ENCODE results near the gene SURF2. TPM values are rescaled to one million over a fixed set of nuclear protein-coding genes. Genes with fewer than 3 reads are reported as not detected.

SURF2 gene
- total RNA-seq, 3 donors from 2014 or later, result 16.7 to 25.9 (median 25.2) TPM

GRCh38 chr9:133355881-133356357 is 431 bp upstream of the SURF2 start:
- no peak for DNase-seq (ENCODE audit: low spot score in 2 of 2)
- Histone ChIP-seq H3K27ac (peak overlapping the region; percentile 80 to 88), H3K9me3 (no peaks in the 10 kb centered on the region), H3K36me3 (peaks cover 5% of the 10 kb centered on the region), H3K4me3 (peak overlapping the region; percentile 81 to 92 (median 89)), H3K27me3 (no peaks in the 10 kb centered on the region), H3K4me1 (peaks cover 0 to 20% of the 10 kb centered on the region in 2 donors)
- intact Hi-C loops (cut with DNase I; ENCODE audit: low total_unique reads), result loop anchor here (10.0 kb wide), 1 partner anchor 1981 kb away; no protein-coding TSS in a partner anchor
- TF ChIP-seq POLR2AphosphoS5 (IDR thresholded peaks at IDR 0.05) (no peak), CTCF (IDR thresholded peaks at IDR 0.05) (no peak), POLR2A (IDR thresholded peaks at IDR 0.05) (no peak)

GRCh38 chr9:133357656-133358055 is 1.3 kb downstream of the SURF2 start:
- TF ChIP-seq POLR2A (IDR thresholded peaks at IDR 0.05) (no peak), CTCF (IDR thresholded peaks at IDR 0.05) (no peak), POLR2AphosphoS5 (IDR thresholded peaks at IDR 0.05) (no peak)
- H3K9me3 ChIP-seq, result no peaks in the 10 kb centered on the region
- no peak overlapping the region for H3K27ac ChIP-seq
- H3K4me1 ChIP-seq, result peaks cover 0 to 20% of the 10 kb centered on the region in 2 donors
- intact Hi-C loops (cut with DNase I; ENCODE audit: low total_unique reads), result loop anchor here (10.0 kb wide), 1 partner anchor 1983 kb away; no protein-coding TSS in a partner anchor
- peak overlapping the region in 1 of 3 donors; percentile 89 for H3K4me3 ChIP-seq
- no peaks in the 10 kb centered on the region for H3K27me3 ChIP-seq
- no peak for DNase-seq (ENCODE audit: low spot score in 2 of 2)
- H3K36me3 ChIP-seq, result peaks cover 5% of the 10 kb centered on the region

GRCh38 chr9:133359399-133360175 is 3.2 kb downstream of the SURF2 start:
- DNase-seq (ENCODE audit: low spot score in 2 of 2), result no peak
- Histone ChIP-seq H3K27ac (no peak overlapping the region), H3K36me3 (peaks cover 5% of the 10 kb centered on the region), H3K9me3 (no peaks in the 10 kb centered on the region), H3K4me3 (no peak overlapping the region), H3K27me3 (no peaks in the 10 kb centered on the region), H3K4me1 (peaks cover 0 to 20% of the 10 kb centered on the region in 2 donors)
- TF ChIP-seq POLR2A (IDR thresholded peaks at IDR 0.05) (no peak), CTCF (IDR thresholded peaks at IDR 0.05) (no peak), POLR2AphosphoS5 (IDR thresholded peaks at IDR 0.05) (no peak)
- intact Hi-C loops (cut with DNase I; ENCODE audit: low total_unique reads), result loop anchor here (10.0 kb wide), 1 partner anchor 1985 kb away; no protein-coding TSS in a partner anchor

GRCh38 chr9:133360400-133361393 is 4.3 kb downstream of the SURF2 start:
- Histone ChIP-seq H3K27me3 (no peaks in the 10 kb centered on the region), H3K36me3 (peaks cover 5% of the 10 kb centered on the region), H3K9me3 (no peaks in the 10 kb centered on the region), H3K27ac (no peak overlapping the region), H3K4me1 (peaks cover 0 to 13% of the 10 kb centered on the region in 2 donors), H3K4me3 (no peak overlapping the region)
- intact Hi-C loops (cut with DNase I; ENCODE audit: low total_unique reads), result no loop called here
- DNase-seq (ENCODE audit: low spot score in 2 of 2), result no peak
- no peak for TF ChIP-seq POLR2AphosphoS5 (IDR thresholded peaks at IDR 0.05)
- no peak for TF ChIP-seq POLR2A (IDR thresholded peaks at IDR 0.05)
- no peak for TF ChIP-seq CTCF (IDR thresholded peaks at IDR 0.05)
